Peyer's patch (tissue), 4 donors: ENCODE results near the gene VGLL4.

ENCODE experiments used
- CTCF ChIP-seq, 6 experiments: fragments of 450-650 bp in 4 of 6; fragments of 200-600 bp in 2 of 6; sonication (generic) in 1 of 6; IDR thresholded peaks; one replicate each; pipeline ENCODE4 v1.5.1; 2017 to 2019; ENCODE audit warnings: antibody characterized with exemption in 6 of 6, mild to moderate bottlenecking in 3 of 6, moderate library complexity in 1 of 6
- POLR2A ChIP-seq, 2 donors: fragments of 450-650 bp; IDR thresholded peaks; one replicate each; pipeline ENCODE4 v1.5.1; 2017; ENCODE audit warnings: antibody characterized with exemption in 2 of 2, mild to moderate bottlenecking in 2 of 2, moderate library complexity in 2 of 2

GRCh38 chr3:11560746-11561145 is 83.0 kb downstream of the VGLL4 start:
- TF ChIP-seq CTCF (IDR thresholded peaks at IDR 0.05) (no peak), POLR2A (IDR thresholded peaks at IDR 0.05) (no peak)
